SU-DHL-6 (cell line): ENCODE results near the gene COPZ1.

Experiments
- H2AFZ ChIP-seq: fragments of 200-600 bp; sonication (generic); 2 replicates; pipeline ENCODE4 v1.6.1; 2014; ENCODE audit warnings: low read depth, mild to moderate bottlenecking, moderate library complexity, mixed read lengths, antibody characterized with exemption, low read length; ENCODE audit not compliant: severe bottlenecking
- H3F3A ChIP-seq: fragments of 200-600 bp; shearing (Covaris generic); 2 replicates; pipeline ENCODE4 v1.6.0; 2016; ENCODE audit warnings: antibody characterized with exemption, mild to moderate bottlenecking; ENCODE audit not compliant: insufficient read depth
- H3K27ac ChIP-seq: fragments of 200-600 bp; sonication (generic); 2 replicates; pipeline ENCODE4 v1.5.1; 2016; ENCODE audit warnings: low read depth, mild to moderate bottlenecking, low read length, moderate library complexity, mixed read lengths
- H3K27me3 ChIP-seq: fragments of 200-600 bp; sonication (generic), shearing (Covaris generic); 2 replicates; pipeline ENCODE4 v1.6.0; 2014; ENCODE audit warnings: mild to moderate bottlenecking, low read length
- H3K36me3 ChIP-seq: fragments of 200-600 bp; sonication (generic); 2 replicates; pipeline ENCODE4 v1.6.1; 2014; ENCODE audit warnings: mild to moderate bottlenecking, low read length, mixed read lengths
- H3K4me2 ChIP-seq: fragments of 300-600, 200-600 bp; shearing (Covaris generic), sonication (generic); 2 replicates; pipeline ENCODE4 v1.6.0; 2014; ENCODE audit warnings: low read length, low read depth, mild to moderate bottlenecking; ENCODE audit not compliant: poor library complexity, severe bottlenecking
- H3K4me3 ChIP-seq: fragments of 200-600 bp; sonication (generic); 2 replicates; pipeline ENCODE4 v1.5.1; 2014; ENCODE audit warnings: antibody characterized with exemption, low read length, mild to moderate bottlenecking, mixed read lengths; ENCODE audit not compliant: insufficient read depth, poor library complexity, severe bottlenecking
- H3K79me2 ChIP-seq: fragments of 200-600 bp; sonication (generic); 2 replicates; pipeline ENCODE4 v1.6.1; 2014; ENCODE audit warnings: mild to moderate bottlenecking, low read length, moderate library complexity; ENCODE audit not compliant: insufficient read depth
- H3K9ac ChIP-seq: fragments of 200-600 bp; sonication (generic); 2 replicates; pipeline ENCODE4 v1.7.0; 2014; ENCODE audit warnings: mild to moderate bottlenecking, low read length
- H3K9me2 ChIP-seq: fragments of 200-600 bp; sonication (generic); replicated peaks from 2 replicates; pipeline ENCODE4 v1.6.1; 2014; ENCODE audit warnings: low read length; ENCODE audit not compliant: insufficient read depth
- H3K9me3 ChIP-seq: fragments of 200-600 bp; sonication (generic); 2 replicates; pipeline ENCODE4 v1.6.1; 2014; ENCODE audit warnings: low read length, mixed read lengths; ENCODE audit not compliant: insufficient read depth
- H4K20me1 ChIP-seq: fragments of 200-600 bp; sonication (generic); 2 replicates; pipeline ENCODE4 v1.6.1; 2014; ENCODE audit warnings: low read depth, mild to moderate bottlenecking, antibody characterized with exemption, low read length, moderate library complexity, mixed read lengths
- EZH2phosphoT487 ChIP-seq: fragments of 200-600 bp; sonication (generic), shearing (Covaris generic); conservative IDR thresholded peaks from 2 replicates; pipeline ENCODE4 v1.6.1; 2018; ENCODE audit warnings: mild to moderate bottlenecking, antibody characterized with exemption, low read length, moderate library complexity, mixed read lengths
- TF ChIP-seq, protein P1 (sequence below): fragments of 200-600 bp; sonication (generic); IDR thresholded peaks from one replicate; pipeline ENCODE4 v1.5.1; 2017; ENCODE audit warnings: antibody characterized with exemption, mild to moderate bottlenecking, low read length, moderate library complexity; ENCODE audit not compliant: insufficient read depth, poor library complexity, severe bottlenecking

COPZ1 gene

DNA sequence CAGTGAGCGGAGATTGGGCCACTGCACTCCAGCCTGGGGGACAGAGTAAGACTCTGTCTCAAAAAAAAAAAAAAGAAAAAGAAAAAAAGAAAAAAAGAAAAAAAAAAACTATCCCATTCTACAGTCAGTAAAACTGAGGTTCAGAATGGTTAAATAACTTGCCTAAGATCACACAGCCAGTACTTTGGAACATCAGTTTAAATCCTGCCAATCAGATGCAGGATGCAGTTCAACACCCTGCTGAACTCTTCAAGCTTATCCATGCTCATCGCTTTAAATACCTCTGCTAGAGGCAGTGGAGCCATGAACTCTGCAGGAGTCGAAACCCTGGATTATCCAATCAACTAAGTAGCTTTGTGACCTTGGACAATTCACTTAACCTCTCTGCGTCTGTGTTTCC, 56.2 kb downstream of the COPZ1 start:
- Histone ChIP-seq H2AFZ (no peak overlapping the region), H3K27ac (no peak overlapping the region), H3K27me3 (no peaks in the 10 kb centered on the region), H3K9ac (no peak overlapping the region), H3F3A (no peaks in the 10 kb centered on the region), H3K9me2 (no peaks in the 10 kb centered on the region), H3K4me3 (no peak overlapping the region), H3K9me3 (no peaks in the 10 kb centered on the region), H3K36me3 (no peaks in the 10 kb centered on the region), H3K4me2 (no peak overlapping the region), H4K20me1 (no peaks in the 10 kb centered on the region), H3K79me2 (no peaks in the 10 kb centered on the region)
- TF ChIP-seq, protein P1, sequence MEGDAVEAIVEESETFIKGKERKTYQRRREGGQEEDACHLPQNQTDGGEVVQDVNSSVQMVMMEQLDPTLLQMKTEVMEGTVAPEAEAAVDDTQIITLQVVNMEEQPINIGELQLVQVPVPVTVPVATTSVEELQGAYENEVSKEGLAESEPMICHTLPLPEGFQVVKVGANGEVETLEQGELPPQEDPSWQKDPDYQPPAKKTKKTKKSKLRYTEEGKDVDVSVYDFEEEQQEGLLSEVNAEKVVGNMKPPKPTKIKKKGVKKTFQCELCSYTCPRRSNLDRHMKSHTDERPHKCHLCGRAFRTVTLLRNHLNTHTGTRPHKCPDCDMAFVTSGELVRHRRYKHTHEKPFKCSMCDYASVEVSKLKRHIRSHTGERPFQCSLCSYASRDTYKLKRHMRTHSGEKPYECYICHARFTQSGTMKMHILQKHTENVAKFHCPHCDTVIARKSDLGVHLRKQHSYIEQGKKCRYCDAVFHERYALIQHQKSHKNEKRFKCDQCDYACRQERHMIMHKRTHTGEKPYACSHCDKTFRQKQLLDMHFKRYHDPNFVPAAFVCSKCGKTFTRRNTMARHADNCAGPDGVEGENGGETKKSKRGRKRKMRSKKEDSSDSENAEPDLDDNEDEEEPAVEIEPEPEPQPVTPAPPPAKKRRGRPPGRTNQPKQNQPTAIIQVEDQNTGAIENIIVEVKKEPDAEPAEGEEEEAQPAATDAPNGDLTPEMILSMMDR, result no peak
- no peak for TF ChIP-seq EZH2phosphoT487

DNA sequence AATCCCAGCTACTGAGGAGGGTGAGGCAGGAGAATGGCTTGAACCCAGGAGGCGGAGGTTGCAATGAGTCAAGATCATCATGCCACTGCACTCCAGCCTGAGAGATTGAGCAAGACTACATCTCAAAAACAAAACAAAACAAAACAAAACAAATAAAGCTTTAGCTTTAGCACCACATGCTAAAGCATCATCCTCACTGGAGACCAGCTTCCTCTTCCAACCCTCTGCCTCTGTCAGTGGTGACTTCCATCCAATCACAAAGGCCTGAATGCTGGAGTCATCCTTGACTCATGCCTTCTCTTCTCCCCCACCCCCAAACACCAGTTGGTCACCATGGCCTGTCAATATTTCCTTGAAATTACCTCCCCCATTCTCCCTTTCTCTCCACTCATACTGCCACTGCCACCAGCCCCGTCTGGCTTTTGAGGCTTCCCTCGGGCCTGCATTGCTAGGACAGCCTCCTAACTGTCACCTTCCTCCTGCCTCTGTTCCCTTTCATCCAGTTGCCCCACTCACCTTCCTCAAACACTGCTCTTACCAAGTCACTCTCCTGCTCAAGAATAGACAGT, 58.2 kb downstream of the COPZ1 start:
- H2AFZ ChIP-seq, result no peak overlapping the region
- H4K20me1 ChIP-seq, result no peaks in the 10 kb centered on the region
- no peak overlapping the region for H3K4me2 ChIP-seq
- TF ChIP-seq, protein P1, result no peak
- TF ChIP-seq EZH2phosphoT487, result no peak
- H3K9me2 ChIP-seq, result no peaks in the 10 kb centered on the region
- H3K36me3 ChIP-seq, result no peaks in the 10 kb centered on the region
- no peaks in the 10 kb centered on the region for H3K79me2 ChIP-seq
- no peaks in the 10 kb centered on the region for H3F3A ChIP-seq
- H3K27ac ChIP-seq, result no peak overlapping the region
- no peak overlapping the region for H3K9ac ChIP-seq
- H3K4me3 ChIP-seq, result no peak overlapping the region
- no peaks in the 10 kb centered on the region for H3K27me3 ChIP-seq
- H3K9me3 ChIP-seq, result no peaks in the 10 kb centered on the region

DNA sequence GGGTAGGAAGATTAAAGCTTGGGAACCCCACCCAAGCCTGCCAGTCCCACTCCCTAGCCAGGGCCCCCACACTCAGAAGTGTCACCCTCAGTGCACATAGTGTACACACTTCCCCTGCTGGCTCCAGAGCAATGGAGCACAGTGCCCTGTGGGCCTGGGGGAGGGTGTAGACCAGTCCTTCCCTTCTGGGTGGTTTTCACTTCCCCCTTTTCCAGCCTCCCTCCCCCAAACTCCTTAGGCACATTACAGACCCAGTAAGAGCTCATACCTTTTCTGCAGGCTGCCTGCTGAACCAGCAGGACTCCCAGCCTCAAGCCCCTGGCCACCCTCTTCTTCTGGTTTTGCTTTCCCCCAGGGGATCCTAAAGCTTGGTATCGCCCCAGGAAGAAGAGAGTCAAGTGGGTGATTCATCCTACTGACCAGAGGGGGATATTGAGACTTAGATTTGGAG, 59.7 kb downstream of the COPZ1 start, which contains the start of gene ZNF385A:
ZNF385A (minus strand) TSS at position 143 of the 451 bp plus-strand sequence. CDS start 219 bp downstream, outside the sequence.
- no peaks in the 10 kb centered on the region for H3K9me2 ChIP-seq
- no peaks in the 10 kb centered on the region for H3F3A ChIP-seq
- no peaks in the 10 kb centered on the region for H4K20me1 ChIP-seq
- H3K9ac ChIP-seq, result no peak within 1 kb of the TSS
- no peaks in the 10 kb centered on the region for H3K36me3 ChIP-seq
- H3K9me3 ChIP-seq, result no peaks in the 10 kb centered on the region
- H2AFZ ChIP-seq, result no peak within 1 kb of the TSS
- H3K4me3 ChIP-seq, result no peak within 1 kb of the TSS
- H3K4me2 ChIP-seq, result no peak within 1 kb of the TSS
- H3K79me2 ChIP-seq, result no peaks in the 10 kb centered on the region
- TF ChIP-seq, protein P1, result no peak
- H3K27me3 ChIP-seq, result no peaks in the 10 kb centered on the region
- no peak within 1 kb of the TSS for H3K27ac ChIP-seq
